GM18951 (cell line): ENCODE results near the gene TRMT44.
"Not testable (repeated sequence)": the region's sequence is repeated elsewhere in the genome, so short reads cannot be mapped to it uniquely, and the experiment has no call there.

Experiments
- POLR2A ChIP-seq: IDR thresholded peaks from 4 replicates; pipeline ENCODE4 v1.6.1; 2011; ENCODE audit warnings: mild to moderate bottlenecking; ENCODE audit not compliant: insufficient read length, insufficient read depth; ENCODE audit errors: extremely low read depth
- in situ Hi-C: fragments of 300-500 bp; cut with MboI; formaldehyde crosslinking; loops from one replicate; pipeline ENCODE4 v1.12.0; 2022; ENCODE audit warnings: low sequenced_read_pairs, mixed read lengths, inconsistent platforms; ENCODE audit not compliant: unreplicated experiment

TRMT44 gene

GRCh38 chr4:8507196-8507570 lies 66.6 kb downstream of the TRMT44 start:
- TF ChIP-seq POLR2A: no peak
- in situ Hi-C loops: no loop called here

GRCh38 chr4:8507624-8508023 lies 67.0 kb downstream of the TRMT44 start:
- in situ Hi-C loops: no loop called here
- no peak for TF ChIP-seq POLR2A

GRCh38 chr4:8508266-8508665 lies 67.7 kb downstream of the TRMT44 start:
- in situ Hi-C loops: no loop called here
- no peak for TF ChIP-seq POLR2A

GRCh38 chr4:8508740-8509139 lies 68.2 kb downstream of the TRMT44 start:
- TF ChIP-seq POLR2A: no peak
- in situ Hi-C loops: no loop called here

- TF ChIP-seq POLR2A: no peak
- in situ Hi-C loops: no loop called here
These were observed 68.9 kb downstream of the TRMT44 start for GRCh38 chr4:8509311-8509950.

GRCh38 chr4:8510191-8510590 lies 69.6 kb downstream of the TRMT44 start:
- in situ Hi-C loops: no loop called here
- no peak for TF ChIP-seq POLR2A

- in situ Hi-C loops: no loop called here
- no peak for TF ChIP-seq POLR2A
These were observed 70.2 kb downstream of the TRMT44 start for GRCh38 chr4:8510611-8511285.

GRCh38 chr4:8512510-8512909 lies 71.9 kb downstream of the TRMT44 start:
- in situ Hi-C loops: no loop called here
- no peak for TF ChIP-seq POLR2A

GRCh38 chr4:8513080-8513479 lies 72.5 kb downstream of the TRMT44 start:
- in situ Hi-C loops: not testable (repeated sequence)

GRCh38 chr4:8513931-8514330 lies 73.4 kb downstream of the TRMT44 start:
- TF ChIP-seq POLR2A: no peak
- in situ Hi-C loops: no loop called here

GRCh38 chr4:8514391-8514790 lies 73.8 kb downstream of the TRMT44 start:
- TF ChIP-seq POLR2A: no peak
- in situ Hi-C loops: no loop called here

GRCh38 chr4:8515316-8516060 lies 74.9 kb downstream of the TRMT44 start:
- TF ChIP-seq POLR2A: no peak
- in situ Hi-C loops: no loop called here

GRCh38 chr4:8516061-8516573 lies 75.5 kb downstream of the TRMT44 start:
- in situ Hi-C loops: no loop called here

More at GRCh38 chr4:8516061-8516573, 75.5 kb downstream of the TRMT44 start:
- no peak for TF ChIP-seq POLR2A
